Ishikawa (cell line): ENCODE measurements around the gene KATNIP.

Experiments used
- CEBPB ChIP-seq: IDR thresholded peaks from 2 replicates; pipeline ENCODE4 v1.6.1; 2012
- CREB1 ChIP-seq: IDR thresholded peaks from 2 replicates; pipeline ENCODE4 v1.6.1; 2012; ENCODE audit warnings: low read depth
- EGR1 ChIP-seq: IDR thresholded peaks from 2 replicates; pipeline ENCODE4 v1.6.1; 2012
- EP300 ChIP-seq: IDR thresholded peaks from 2 replicates; pipeline ENCODE4 v1.6.1; 2012; ENCODE audit warnings: borderline replicate concordance
- FOXM1 ChIP-seq: IDR thresholded peaks from 2 replicates; pipeline ENCODE4 v1.6.1; 2012; ENCODE audit warnings: low read depth, borderline replicate concordance
- NFIC ChIP-seq: IDR thresholded peaks from 2 replicates; pipeline ENCODE4 v1.6.1; 2012
- RAD21 ChIP-seq: IDR thresholded peaks from 2 replicates; pipeline ENCODE4 v1.6.1; 2012; ENCODE audit warnings: low read depth
- REST ChIP-seq: IDR thresholded peaks from 2 replicates; pipeline ENCODE4 v1.6.1; 2012; ENCODE audit warnings: low read depth, mild to moderate bottlenecking
- TAF1 ChIP-seq: IDR thresholded peaks from 2 replicates; pipeline ENCODE4 v1.6.1; 2012; ENCODE audit warnings: low read depth, mild to moderate bottlenecking
- TCF12 ChIP-seq: IDR thresholded peaks from 2 replicates; pipeline ENCODE4 v1.6.1; 2012; ENCODE audit warnings: low read depth
- TEAD4 ChIP-seq: IDR thresholded peaks from 2 replicates; pipeline ENCODE4 v1.6.1; 2012
- USF1 ChIP-seq: IDR thresholded peaks from 2 replicates; pipeline ENCODE4 v1.6.1; 2012
- YY1 ChIP-seq: IDR thresholded peaks from 2 replicates; pipeline ENCODE4 v1.6.1; 2012; ENCODE audit warnings: low read depth
- ZBTB7A ChIP-seq: IDR thresholded peaks from 2 replicates; pipeline ENCODE4 v1.6.1; 2012; ENCODE audit warnings: low read depth
- TF ChIP-seq, protein P1 (sequence below): IDR thresholded peaks from 2 replicates; pipeline ENCODE4 v1.6.1; 2012

The KATNIP gene

DNA sequence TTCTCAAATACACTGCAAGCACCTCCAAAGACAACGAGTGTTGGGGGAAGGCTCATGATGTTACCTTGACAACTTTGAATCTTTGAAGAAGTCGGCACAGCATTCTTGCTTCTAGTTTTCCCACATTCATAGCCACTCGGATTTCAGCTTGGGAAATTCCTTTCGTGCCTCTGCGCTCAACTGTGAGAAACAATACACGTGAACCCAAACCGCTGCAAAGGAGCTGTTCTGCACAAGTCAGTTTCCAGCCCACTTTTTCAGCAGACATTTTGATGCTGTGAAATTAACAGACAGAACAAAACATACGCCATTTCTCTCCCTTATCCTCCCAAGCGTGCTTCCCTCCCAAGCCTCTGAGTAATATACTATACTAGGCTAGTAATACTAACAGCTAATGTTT is 41.5 kb upstream of the KATNIP start:
- no peak for TF ChIP-seq CREB1
- TF ChIP-seq TEAD4 = 0 out of 2 replicates have a peak, but pooled peaks have one; percentile 21

DNA sequence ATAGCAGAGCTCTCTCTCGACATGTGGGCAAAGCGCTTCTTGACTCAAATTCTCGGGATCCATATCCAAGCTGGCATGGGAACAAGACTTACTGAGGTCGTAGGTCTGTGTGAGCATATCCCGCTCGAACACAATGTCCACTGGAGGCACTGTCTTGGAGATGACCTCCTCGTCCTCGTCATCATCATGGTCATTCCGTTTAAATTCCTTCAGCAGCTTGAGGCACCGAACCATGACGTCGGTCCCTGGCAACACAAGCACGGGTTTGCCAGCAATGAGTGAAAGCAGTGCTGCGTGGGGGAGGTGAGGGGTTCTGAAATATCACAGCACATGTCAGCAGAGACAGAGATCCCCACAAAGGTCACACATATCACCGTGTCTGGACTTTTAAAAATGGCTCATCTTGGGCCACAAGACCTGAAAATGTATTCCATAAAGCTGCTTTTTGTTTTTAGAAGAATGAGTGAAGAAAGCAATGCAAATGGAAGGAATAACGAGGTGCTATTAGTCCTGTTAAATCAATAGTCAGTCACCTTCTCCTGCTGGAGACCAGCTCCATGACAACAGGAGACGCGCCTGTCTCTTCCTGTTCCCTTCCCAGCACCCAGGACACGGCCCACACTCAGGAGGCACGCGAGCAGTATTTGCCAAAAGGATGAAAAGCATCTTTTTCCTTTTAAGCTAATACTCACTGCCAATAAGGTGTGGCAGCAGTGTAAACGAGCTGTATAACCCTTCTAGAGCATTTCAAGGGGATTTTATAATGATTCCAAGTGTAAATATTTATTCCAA is 38.1 kb upstream of the KATNIP start:
- TF ChIP-seq YY1 = no peak

DNA sequence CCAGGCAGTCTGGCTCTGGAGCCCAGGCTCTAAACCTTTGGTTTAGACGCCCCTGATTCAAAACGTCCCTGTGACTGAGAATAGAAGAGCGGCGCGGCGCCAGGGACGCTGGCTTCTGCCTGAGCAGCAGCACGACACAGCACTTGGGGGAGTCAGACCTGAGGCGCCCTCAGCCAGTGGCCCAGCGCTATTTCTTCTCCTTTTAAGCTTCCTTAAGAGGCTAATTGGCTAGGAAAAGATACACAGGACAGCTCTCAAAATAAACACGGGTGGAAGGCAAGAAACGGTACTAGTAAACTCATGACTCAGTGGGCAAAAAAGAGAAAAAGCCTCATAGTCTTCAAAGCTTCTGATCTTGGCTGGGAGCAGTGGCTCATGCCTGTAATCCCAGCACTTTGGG is 35.1 kb upstream of the KATNIP start:
- no peak for TF ChIP-seq ZBTB7A
- TF ChIP-seq USF1 = no peak
- TF ChIP-seq CREB1 = no peak
- TF ChIP-seq TCF12 = no peak
- TF ChIP-seq NFIC = no peak
- TF ChIP-seq, protein P1, sequence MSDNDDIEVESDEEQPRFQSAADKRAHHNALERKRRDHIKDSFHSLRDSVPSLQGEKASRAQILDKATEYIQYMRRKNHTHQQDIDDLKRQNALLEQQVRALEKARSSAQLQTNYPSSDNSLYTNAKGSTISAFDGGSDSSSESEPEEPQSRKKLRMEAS = no peak
- TF ChIP-seq FOXM1 = no peak
- no peak for TF ChIP-seq YY1
- no peak for TF ChIP-seq REST
- TF ChIP-seq TAF1 = no peak
- TF ChIP-seq TEAD4 = no peak
- TF ChIP-seq CEBPB = no peak
- no peak for TF ChIP-seq EP300
- TF ChIP-seq EGR1 = no peak
- TF ChIP-seq RAD21 = no peak

GRCh38 chr16:27515874-27516353 is 34.0 kb upstream of the KATNIP start:
- TF ChIP-seq USF1 = no peak
- no peak for TF ChIP-seq NFIC
- no peak for TF ChIP-seq REST
- TF ChIP-seq, protein P1 = no peak
- no peak for TF ChIP-seq CEBPB
- no peak for TF ChIP-seq YY1
- TF ChIP-seq EP300 = no peak
- no peak for TF ChIP-seq TEAD4
- no peak for TF ChIP-seq TCF12
- no peak for TF ChIP-seq EGR1
- TF ChIP-seq TAF1 = no peak
- no peak; the same call in 1 of the 2 replicates for TF ChIP-seq RAD21
- no peak for TF ChIP-seq CREB1
- TF ChIP-seq ZBTB7A = no peak
- TF ChIP-seq FOXM1 = no peak

DNA sequence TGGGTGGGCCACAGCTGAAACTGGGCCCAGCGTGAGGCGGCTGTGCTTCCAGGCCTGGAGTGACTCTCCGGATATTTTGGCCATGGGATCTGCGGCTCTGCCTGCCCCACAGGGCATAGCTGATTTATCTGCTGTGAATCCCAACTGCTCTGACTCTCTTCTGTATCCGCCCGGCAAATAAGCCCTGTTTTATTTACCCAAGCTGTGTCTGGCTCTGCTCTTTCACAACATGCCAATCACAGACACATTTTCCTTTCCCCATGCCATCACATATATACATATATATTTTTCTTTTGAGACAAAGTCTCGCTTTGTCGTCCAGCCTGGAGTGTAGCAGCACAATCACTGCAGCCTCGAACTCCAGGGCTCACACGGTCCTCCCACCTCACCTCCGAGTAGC is 33.6 kb upstream of the KATNIP start:
- TF ChIP-seq USF1 = no peak
- no peak for TF ChIP-seq RAD21
- no peak for TF ChIP-seq REST
- TF ChIP-seq NFIC = no peak
- TF ChIP-seq ZBTB7A = no peak
- TF ChIP-seq EP300 = no peak
- TF ChIP-seq TAF1 = no peak
- TF ChIP-seq EGR1 = no peak
- no peak for TF ChIP-seq TEAD4
- no peak for TF ChIP-seq CEBPB
- TF ChIP-seq YY1 = no peak
- TF ChIP-seq CREB1 = no peak
- TF ChIP-seq TCF12 = no peak
- TF ChIP-seq FOXM1 = no peak
- TF ChIP-seq, protein P1 = no peak
